Calu3 (cell line): ENCODE results near the gene CCN6. TPM values are rescaled to one million over a fixed set of nuclear protein-coding genes. Genes with fewer than 3 reads are reported as not detected.

Experiments used
- BruUV-seq: library from RNA; stranded (reverse); fragments of 400-500 nt; replicated peaks from 2 replicates; lab custom pipeline; 2021; lab: Mats Ljungman, UMichigan
- CTCF ChIA-PET: fragments of 300-600 bp; sonication (Branson Sonifier 250); formaldehyde crosslinking; loops from one replicate; lab custom pipeline; 2022; ENCODE audit warnings: antibody characterized with exemption; lab: Charles Lee
- DNase-seq: peaks from one replicate; pipeline ENCODE4 v3.0.0; 2022
- H3K27ac Mint-ChIP-seq: one replicate; pipeline ENCODE4 v1.8.0; 2022; ENCODE audit warnings: mixed read lengths; ENCODE audit not compliant: unreplicated experiment
- H3K27me3 Mint-ChIP-seq: one replicate; pipeline ENCODE4 v1.8.0; 2022; ENCODE audit warnings: mixed read lengths; ENCODE audit not compliant: unreplicated experiment
- H3K36me3 Mint-ChIP-seq: one replicate; pipeline ENCODE4 v1.8.0; 2022; ENCODE audit warnings: mild to moderate bottlenecking, moderate library complexity, mixed read lengths; ENCODE audit not compliant: insufficient read depth, unreplicated experiment
- H3K4me1 Mint-ChIP-seq: one replicate; pipeline ENCODE4 v1.8.0; 2022; ENCODE audit warnings: mild to moderate bottlenecking, low read depth, mixed read lengths; ENCODE audit not compliant: unreplicated experiment
- H3K4me3 Mint-ChIP-seq: one replicate; pipeline ENCODE4 v1.8.0; 2022; ENCODE audit warnings: mild to moderate bottlenecking, low read depth, moderate library complexity, mixed read lengths; ENCODE audit not compliant: unreplicated experiment
- H3K9me3 Mint-ChIP-seq: one replicate; pipeline ENCODE4 v1.8.0; 2022; ENCODE audit warnings: low read depth, mixed read lengths; ENCODE audit not compliant: unreplicated experiment
- CTCF ChIP-seq: fragments of 200-600 bp; IDR thresholded peaks from one replicate; pipeline ENCODE4 v1.8.0; 2022; ENCODE audit warnings: antibody characterized with exemption; ENCODE audit not compliant: unreplicated experiment
- intact Hi-C: fragments of 100-400 bp; cut with micrococcal nuclease; formaldehyde crosslinking; loops from one replicate; pipeline ENCODE4 v1.10.0; 2022; ENCODE audit not compliant: unreplicated experiment
- total RNA-seq: library from RNA; stranded (reverse); gene quantifications from 2 replicates; pipeline ENCODE4 v1.2.3, GENCODE V29; 2022

The CCN6 gene
- total RNA-seq, 1 experiment from 2014 or later, result not detected

- Mint-ChIP-seq H3K4me1 (no peaks in the 10 kb centered on the region), H3K9me3 (no peaks in the 10 kb centered on the region), H3K27me3 (no peaks in the 10 kb centered on the region), H3K36me3 (peaks cover 4% of the 10 kb centered on the region), H3K4me3 (no peak overlapping the region), H3K27ac (no peak overlapping the region)
- TF ChIP-seq CTCF, result no peak
- CTCF ChIA-PET, result interaction anchor here (0.5 kb wide), 1 partner anchor 825 kb away, joined by 6 read pairs; no protein-coding TSS in a partner anchor
- no peak for DNase-seq
- intact Hi-C loops, result no loop called here
- BruUV-seq, result no TSS peak
These were observed 11.6 kb downstream of the CCN6 start for GRCh38 chr6:112065426-112065986.

- CTCF ChIA-PET, result no interaction called here
- BruUV-seq, result no TSS peak
These were observed 12.7 kb downstream of the CCN6 start for GRCh38 chr6:112066606-112067005.

GRCh38 chr6:112081569-112081968 lies 27.7 kb downstream of the CCN6 start:
- DNase-seq, result no peak
- Mint-ChIP-seq H3K4me3 (no peak overlapping the region), H3K27me3 (no peaks in the 10 kb centered on the region), H3K9me3 (no peaks in the 10 kb centered on the region), H3K36me3 (peaks cover 5% of the 10 kb centered on the region), H3K4me1 (no peaks in the 10 kb centered on the region), H3K27ac (no peak overlapping the region)
- intact Hi-C loops, result no loop called here
- no peak for TF ChIP-seq CTCF
- CTCF ChIA-PET, result no interaction called here
- BruUV-seq, result no TSS peak

More at GRCh38 chr6:112066606-112067005, 12.7 kb downstream of the CCN6 start:
- Mint-ChIP-seq H3K27me3 (no peaks in the 10 kb centered on the region), H3K9me3 (no peaks in the 10 kb centered on the region), H3K36me3 (peaks cover 6% of the 10 kb centered on the region), H3K4me3 (no peak overlapping the region), H3K27ac (no peak overlapping the region), H3K4me1 (no peaks in the 10 kb centered on the region)
- no peak for DNase-seq
- intact Hi-C loops, result no loop called here
- no peak for TF ChIP-seq CTCF

GRCh38 chr6:112085286-112086065 lies 31.6 kb downstream of the CCN6 start:
- H3K4me1 Mint-ChIP-seq, result no peaks in the 10 kb centered on the region
- no peaks in the 10 kb centered on the region for H3K27me3 Mint-ChIP-seq
- DNase-seq, result no peak
- no peak for TF ChIP-seq CTCF
- CTCF ChIA-PET, result interaction anchor here (0.8 kb wide), 1 partner anchor 416 kb away, joined by 3 read pairs; no protein-coding TSS in a partner anchor
- H3K36me3 Mint-ChIP-seq, result peaks cover 5% of the 10 kb centered on the region
- BruUV-seq, result no TSS peak
- no peak overlapping the region for H3K27ac Mint-ChIP-seq
- intact Hi-C loops, result loop anchor here (2.0 kb wide), 1 partner anchor 287 kb away; no protein-coding TSS in a partner anchor
- H3K4me3 Mint-ChIP-seq, result no peak overlapping the region
- no peaks in the 10 kb centered on the region for H3K9me3 Mint-ChIP-seq
